ENCODE results near the gene TADA2B.

Gene TADA2B

GRCh38 chr4:7043284-7044136 lies at the start of gene TADA2B:
Gene TADA2B, plus strand, starts transcription at chr4:7043372. Its CDS starts 208 bp downstream, at chr4:7043580.
- DNase-seq (ENCODE audit: low read depth in 2 of 2) = peak in 1 of 2 donors; percentile 27

- DNase-seq (ENCODE audit: low read depth in 2 of 2) = no peak
Measured at GRCh38 chr4:6996481-6996880, 46.7 kb upstream of the TADA2B start.

- no peak for DNase-seq (ENCODE audit: low read depth in 2 of 2)
Measured at GRCh38 chr4:6999172-7000086, 43.7 kb upstream of the TADA2B start.

GRCh38 chr4:7000421-7001176 lies 42.6 kb upstream of the TADA2B start:
- no peak for DNase-seq (ENCODE audit: low read depth in 2 of 2)

- DNase-seq (ENCODE audit: low read depth in 2 of 2) = no peak
Measured at GRCh38 chr4:7001271-7001670, 41.9 kb upstream of the TADA2B start.

- DNase-seq (ENCODE audit: low read depth in 2 of 2) = no peak
Measured at GRCh38 chr4:7002336-7002735, 40.8 kb upstream of the TADA2B start.

GRCh38 chr4:7003176-7003878 lies 39.8 kb upstream of the TADA2B start:
- DNase-seq (ENCODE audit: low read depth in 2 of 2) = no peak

GRCh38 chr4:7003879-7004240 lies 39.3 kb upstream of the TADA2B start:
- DNase-seq (ENCODE audit: low read depth in 2 of 2) = no peak

GRCh38 chr4:7004331-7004730 lies 38.8 kb upstream of the TADA2B start:
- DNase-seq (ENCODE audit: low read depth in 2 of 2) = no peak

- DNase-seq (ENCODE audit: low read depth in 2 of 2) = no peak
Measured at GRCh38 chr4:7005571-7005970, 37.6 kb upstream of the TADA2B start.

GRCh38 chr4:7006411-7006810 lies 36.8 kb upstream of the TADA2B start:
- no peak for DNase-seq (ENCODE audit: low read depth in 2 of 2)

- DNase-seq (ENCODE audit: low read depth in 2 of 2) = no peak
Measured at GRCh38 chr4:7007142-7007907, 35.8 kb upstream of the TADA2B start.

GRCh38 chr4:7007944-7008343 lies 35.2 kb upstream of the TADA2B start:
- DNase-seq (ENCODE audit: low read depth in 2 of 2) = no peak

GRCh38 chr4:7009564-7009963 lies 33.6 kb upstream of the TADA2B start:
- DNase-seq (ENCODE audit: low read depth in 2 of 2) = no peak

GRCh38 chr4:7013175-7013574 lies 30.0 kb upstream of the TADA2B start:
- DNase-seq (ENCODE audit: low read depth in 2 of 2) = no peak

- DNase-seq (ENCODE audit: low read depth in 2 of 2) = no peak
Measured at GRCh38 chr4:7014815-7015214, 28.4 kb upstream of the TADA2B start.

- DNase-seq (ENCODE audit: low read depth in 2 of 2) = no peak
Measured at GRCh38 chr4:7015383-7016035, 27.7 kb upstream of the TADA2B start.

- DNase-seq (ENCODE audit: low read depth in 2 of 2) = no peak
Measured at GRCh38 chr4:7016086-7016485, 27.1 kb upstream of the TADA2B start.

GRCh38 chr4:7016512-7016911 lies 26.7 kb upstream of the TADA2B start:
- no peak for DNase-seq (ENCODE audit: low read depth in 2 of 2)

GRCh38 chr4:7017446-7018048 lies 25.6 kb upstream of the TADA2B start:
- no peak for DNase-seq (ENCODE audit: low read depth in 2 of 2)
